GM10266 (cell line): ENCODE results near the gene PLG.

Experiments
- DNase-seq: peaks from one replicate; pipeline ENCODE4 v3.0.0; 2012; ENCODE audit errors: extremely low spot score
- TF ChIP-seq, protein P1 (sequence below): IDR thresholded peaks from 2 replicates; pipeline ENCODE4 v1.5.1; 2012; ENCODE audit warnings: mild to moderate bottlenecking, low read depth; ENCODE audit not compliant: control insufficient read depth, insufficient read depth; ENCODE audit errors: missing control alignments

The PLG gene

DNA sequence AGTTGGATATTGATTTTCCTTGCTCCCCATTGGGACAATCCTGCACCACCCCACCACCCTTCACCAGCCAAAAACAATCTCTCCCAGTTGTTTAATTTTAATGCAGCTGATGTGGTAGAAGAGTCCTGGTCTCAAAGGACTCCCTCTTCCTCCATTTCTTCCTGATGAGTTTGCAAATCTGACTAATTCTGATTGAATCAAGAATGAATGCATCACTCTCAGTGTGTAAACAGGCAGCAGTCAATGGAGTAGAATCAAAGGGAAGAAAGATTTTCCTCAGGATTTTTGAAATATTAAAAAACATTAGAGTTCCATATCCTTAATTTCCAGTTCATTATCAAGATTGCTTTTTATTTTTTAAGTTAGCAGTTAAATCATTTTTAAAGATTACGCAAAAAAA is 54.0 kb downstream of the PLG start:
- TF ChIP-seq, protein P1, sequence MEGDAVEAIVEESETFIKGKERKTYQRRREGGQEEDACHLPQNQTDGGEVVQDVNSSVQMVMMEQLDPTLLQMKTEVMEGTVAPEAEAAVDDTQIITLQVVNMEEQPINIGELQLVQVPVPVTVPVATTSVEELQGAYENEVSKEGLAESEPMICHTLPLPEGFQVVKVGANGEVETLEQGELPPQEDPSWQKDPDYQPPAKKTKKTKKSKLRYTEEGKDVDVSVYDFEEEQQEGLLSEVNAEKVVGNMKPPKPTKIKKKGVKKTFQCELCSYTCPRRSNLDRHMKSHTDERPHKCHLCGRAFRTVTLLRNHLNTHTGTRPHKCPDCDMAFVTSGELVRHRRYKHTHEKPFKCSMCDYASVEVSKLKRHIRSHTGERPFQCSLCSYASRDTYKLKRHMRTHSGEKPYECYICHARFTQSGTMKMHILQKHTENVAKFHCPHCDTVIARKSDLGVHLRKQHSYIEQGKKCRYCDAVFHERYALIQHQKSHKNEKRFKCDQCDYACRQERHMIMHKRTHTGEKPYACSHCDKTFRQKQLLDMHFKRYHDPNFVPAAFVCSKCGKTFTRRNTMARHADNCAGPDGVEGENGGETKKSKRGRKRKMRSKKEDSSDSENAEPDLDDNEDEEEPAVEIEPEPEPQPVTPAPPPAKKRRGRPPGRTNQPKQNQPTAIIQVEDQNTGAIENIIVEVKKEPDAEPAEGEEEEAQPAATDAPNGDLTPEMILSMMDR, result no peak

DNA sequence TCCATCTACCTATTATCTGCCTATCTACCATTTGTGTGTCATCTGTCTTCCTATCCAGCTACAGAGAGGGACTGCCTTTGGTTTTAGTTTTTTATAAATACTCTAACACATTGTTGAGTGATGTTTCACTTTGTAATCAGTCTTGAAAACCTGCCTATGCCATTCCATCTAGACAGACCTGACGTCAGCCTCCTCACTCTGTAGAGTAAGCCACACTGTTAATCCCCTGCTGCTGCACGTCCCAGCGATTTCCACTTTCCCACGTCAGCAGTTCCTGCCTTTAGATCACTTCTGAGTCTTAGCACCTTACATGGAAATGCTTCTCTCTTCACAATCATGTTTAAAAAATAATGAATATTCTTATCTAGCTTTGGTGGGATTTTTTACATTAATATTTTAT is 54.8 kb downstream of the PLG start:
- no peak for DNase-seq
- TF ChIP-seq, protein P1, result no peak

More for the DNA sequence above, 54.0 kb downstream of the PLG start:
- no peak for DNase-seq

DNA sequence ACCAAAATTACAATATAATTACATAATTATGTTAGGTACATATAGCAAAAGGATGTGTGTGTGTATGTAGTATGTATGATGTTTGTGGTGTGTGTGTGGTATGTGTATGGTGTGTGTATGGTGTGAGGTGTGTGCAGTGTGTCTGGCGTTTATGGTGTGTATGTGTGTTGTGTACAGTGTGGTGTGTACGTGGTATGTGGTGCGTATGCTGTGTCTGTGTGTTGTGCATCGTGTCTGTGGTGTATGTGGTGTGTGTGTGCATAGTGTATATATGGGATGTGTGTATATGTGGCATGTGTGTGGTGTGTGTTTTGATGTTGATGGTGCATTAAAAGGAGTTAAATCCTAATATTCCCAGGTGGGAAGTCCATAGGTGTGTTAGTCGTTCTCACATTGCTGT is 62.8 kb downstream of the PLG start:
- TF ChIP-seq, protein P1, result no peak
- no peak for DNase-seq

DNA sequence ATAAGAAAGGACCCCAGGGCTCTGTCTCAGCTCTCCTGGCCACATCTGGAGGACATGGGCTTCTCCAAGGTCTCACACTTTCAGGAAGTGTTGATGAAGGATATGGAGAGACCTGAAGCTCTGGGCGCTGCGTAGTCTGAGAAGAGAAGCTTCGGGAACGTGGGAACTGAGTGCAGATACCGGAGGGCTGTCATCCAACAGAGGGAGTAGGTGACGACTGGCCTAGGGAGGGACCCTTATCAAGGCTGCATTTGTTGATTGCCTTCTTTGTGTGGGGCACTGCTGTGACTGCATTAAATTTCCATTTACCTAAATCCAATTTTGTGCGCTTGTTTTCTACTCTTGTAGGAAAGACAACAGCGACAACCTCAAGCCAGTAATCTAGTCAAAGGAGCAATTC is 63.4 kb downstream of the PLG start:
- DNase-seq, result no peak
- TF ChIP-seq, protein P1, result no peak

DNA sequence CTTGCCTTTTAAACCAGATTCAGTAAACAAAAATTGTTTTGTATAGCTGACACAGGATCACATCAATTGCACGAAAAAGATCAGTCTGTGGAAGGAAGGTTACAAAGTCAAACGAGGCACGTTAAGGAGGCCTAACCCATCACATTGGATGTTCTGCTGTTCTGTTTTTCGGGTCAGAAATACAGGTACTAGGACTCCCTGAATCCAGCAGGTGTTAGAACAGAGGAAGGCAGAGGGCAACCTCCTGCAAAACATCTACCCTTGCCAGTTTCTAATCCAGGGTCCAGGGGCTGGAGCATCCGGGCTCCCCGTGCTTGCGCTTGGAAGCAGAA is 64.6 kb downstream of the PLG start:
- TF ChIP-seq, protein P1, result no peak
- no peak for DNase-seq

DNA sequence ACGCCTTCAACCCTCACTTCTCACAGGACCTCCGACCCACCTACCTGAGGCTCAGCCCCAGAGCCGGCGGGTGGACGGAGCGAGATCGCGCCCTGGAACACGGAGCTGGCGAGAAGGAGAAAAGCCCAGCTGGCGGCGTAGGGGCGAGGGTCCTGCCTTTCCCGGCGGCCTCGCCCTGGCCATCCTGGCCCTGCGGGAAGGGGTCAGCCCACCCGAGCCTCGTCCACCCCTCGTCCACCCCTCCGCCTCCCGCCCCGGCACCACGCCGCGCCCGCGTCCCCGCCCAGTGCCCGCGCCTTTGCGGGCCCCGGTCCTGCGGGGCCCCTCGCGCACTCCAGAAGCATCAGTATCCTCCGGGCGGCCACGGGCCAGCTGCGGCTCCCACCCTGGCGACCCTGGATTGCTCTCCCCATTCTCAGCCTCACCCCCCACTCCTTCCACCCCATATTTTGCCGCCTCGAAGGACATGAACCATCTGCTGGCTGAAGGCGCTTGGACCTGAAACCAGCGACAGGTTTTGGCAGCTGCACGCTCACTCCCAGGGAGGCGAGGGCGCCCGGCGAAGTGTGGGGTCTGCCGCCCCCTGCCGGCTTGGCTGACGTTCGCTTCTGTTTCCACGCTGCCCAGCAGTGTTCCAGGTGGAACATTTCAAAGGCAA is 65.1 kb downstream of the PLG start:
- DNase-seq, result peak; percentile 81
- TF ChIP-seq, protein P1, result peak; percentile 82

DNA sequence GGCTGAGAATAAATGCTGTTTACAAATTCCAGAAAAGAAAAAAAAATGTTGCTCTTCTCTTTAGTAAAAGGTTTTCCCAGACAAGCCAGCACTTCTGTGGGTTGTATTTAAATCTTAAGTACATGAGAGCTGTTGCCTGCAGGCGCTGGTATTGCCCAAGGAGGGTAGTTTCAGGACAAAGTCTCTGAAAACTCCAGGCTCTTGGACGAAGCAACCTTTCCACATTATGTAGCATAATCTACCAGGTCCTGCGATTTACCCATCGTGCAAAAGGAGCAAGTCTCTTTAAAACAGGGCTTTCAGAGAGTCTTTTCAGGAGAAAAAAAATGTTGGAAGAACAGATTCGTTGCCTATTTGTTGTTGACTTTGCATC is 65.6 kb downstream of the PLG start:
- DNase-seq, result no peak
- TF ChIP-seq, protein P1, result no peak
